ENCODE data around the gene ADGRD1. TPM values are rescaled to one million over a fixed set of nuclear protein-coding genes. Genes with fewer than 3 reads are reported as not detected.

Gene ADGRD1
- total and polyA plus RNA-seq, 2 of the 8 experiments (the other 6 are each of a cell fraction or from before 2014, with no cell fraction given): 0.36 to 0.48 TPM

DNA sequence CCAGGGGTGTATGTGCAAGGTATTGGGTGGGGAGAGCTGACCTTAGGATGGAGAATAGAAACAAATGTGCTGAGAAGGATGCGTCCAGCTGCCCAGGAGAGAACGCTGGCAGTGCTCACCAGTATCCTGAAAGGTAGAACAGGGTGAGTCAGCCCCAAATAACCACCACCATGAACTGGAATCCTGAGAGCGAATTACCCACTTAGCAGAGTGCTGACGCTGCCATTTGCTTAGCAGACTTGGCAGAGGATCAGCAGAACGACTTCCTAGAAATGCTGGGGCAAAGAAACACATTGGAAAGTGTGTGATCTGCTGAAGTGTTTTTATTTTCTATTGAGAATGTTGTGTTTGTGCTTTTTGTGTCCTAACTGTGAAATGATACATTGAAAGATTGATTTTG is 213.6 kb downstream of the ADGRD1 start:
- H2BK15ac ChIP-seq (ENCODE audit: low read length): no peak overlapping the region
- no peak overlapping the region for H4K8ac ChIP-seq (ENCODE audit: extremely low read depth, insufficient read depth, low read length)
- H3K23ac ChIP-seq (ENCODE audit: insufficient read length): no peak overlapping the region
- no peak overlapping the region for H4K91ac ChIP-seq (replicated peaks; ENCODE audit: insufficient read length, low read length)
- no peaks in the 10 kb centered on the region for H3K79me1 ChIP-seq (ENCODE audit: low read depth, low read length)
- no peak overlapping the region for H2BK12ac ChIP-seq (ENCODE audit: low read depth, low read length)
- no peak overlapping the region for H2BK120ac ChIP-seq (replicated peaks; ENCODE audit: low read depth, low read length)
- no peak overlapping the region for H4K5ac ChIP-seq (ENCODE audit: insufficient read length, low read depth, low read length)
- H3K79me2 ChIP-seq (ENCODE audit: control insufficient read depth in 1 of 2, insufficient read depth in 2 of 2, low read length in 2 of 2): no peaks in the 10 kb centered on the region
- H3K4me2 ChIP-seq (ENCODE audit: insufficient read depth in 1 of 2, low read depth in 2 of 2, low read length in 2 of 2): no peak overlapping the region
- 80% methylated on average over 5 of the region's 5 CpGs; no CpG with 5 or more reads in 1 of the 2 experiments for WGBS, 2 experiments (ENCODE audit: extremely low coverage in 1 of 2, insufficient coverage in 1 of 2, insufficient read length in 1 of 2, insufficient replicate concordance in 2 of 2, low coverage in 1 of 2, low lambda C conversion rate in 2 of 2, missing lambda C conversion rate in 1 of 2)
- no peak overlapping the region for H3K4me3 ChIP-seq (ENCODE audit: extremely low read depth in 1 of 4, insufficient read depth in 2 of 4, low read depth in 3 of 4, low read length in 4 of 4)
- CTCF ChIA-PET (ENCODE audit: partially characterized antibody): interaction anchor here (1.7 kb wide), 1 partner anchor 62 kb away, joined by 3 read pairs; no protein-coding TSS in a partner anchor
- FAIRE-seq: no peak
- H3K27ac ChIP-seq (ENCODE audit: low read depth, low read length): no peak overlapping the region
- H2AFZ ChIP-seq (ENCODE audit: low read length): no peak overlapping the region
- no peak for TF ChIP-seq CREB1 (IDR thresholded peaks at IDR 0.05)
- TF ChIP-seq SP1 (IDR thresholded peaks at IDR 0.05; ENCODE audit: low read depth, low read length): no peak
- no peak for TF ChIP-seq CHD2 (IDR thresholded peaks at IDR 0.05; ENCODE audit: low read length)
- TF ChIP-seq PHF8 (conservative IDR thresholded peaks at IDR 0.05; ENCODE audit: low read depth, low read length): no peak
- TF ChIP-seq KDM4A (IDR thresholded peaks at IDR 0.05; ENCODE audit: low read depth, low read length, severe bottlenecking): no peak
- TF ChIP-seq SIX5 (IDR thresholded peaks at IDR 0.05; ENCODE audit: low read depth, low read length): no peak
- TF ChIP-seq TEAD4 (IDR thresholded peaks at IDR 0.05; ENCODE audit: low read depth, low read length): no peak
- H3K14ac ChIP-seq (ENCODE audit: insufficient read length): no peak overlapping the region
- no peak overlapping the region for H2BK5ac ChIP-seq (ENCODE audit: low read depth, low read length)
- no peaks in the 10 kb centered on the region for H4K20me1 ChIP-seq (replicated peaks in 1 of 2; ENCODE audit: control insufficient read depth in 1 of 2, insufficient read depth in 2 of 2, low read length in 2 of 2)
- H2AK5ac ChIP-seq (ENCODE audit: low read depth, low read length): no peak overlapping the region
- no peaks in the 10 kb centered on the region for H3K4me1 ChIP-seq (replicated peaks in 1 of 4; ENCODE audit: control insufficient read depth in 3 of 4, insufficient read depth in 4 of 4, low read length in 3 of 4)
- POLR2A ChIA-PET (ENCODE audit: partially characterized antibody): no interaction called here
- no peaks in the 10 kb centered on the region for H3K23me2 ChIP-seq (ENCODE audit: low read depth, low read length)
- H3K36me3 ChIP-seq (ENCODE audit: control insufficient read depth in 2 of 4, insufficient read depth in 4 of 4, low read length in 3 of 4): no peaks in the 10 kb centered on the region
- no peak overlapping the region for H3K4ac ChIP-seq (replicated peaks; ENCODE audit: insufficient read length, low read depth, low read length)
- H3K9ac ChIP-seq (replicated peaks in 1 of 4; ENCODE audit: extremely low read depth in 1 of 4, low read depth in 3 of 4, low read length in 3 of 4): no peak overlapping the region
- H2BK20ac ChIP-seq (ENCODE audit: low read length): no peak overlapping the region
- no peaks in the 10 kb centered on the region for H3K9me3 ChIP-seq (ENCODE audit: insufficient read depth in 2 of 2, low read depth in 1 of 2, low read length in 1 of 2)
- no peak overlapping the region for H3K56ac ChIP-seq (replicated peaks; ENCODE audit: insufficient read length, low read depth, low read length)
- no peak overlapping the region for H3K18ac ChIP-seq (ENCODE audit: extremely low read depth, low read length)
- DNase-seq (ENCODE audit: low read depth in 1 of 2, low spot score in 2 of 2): no peak
- no peaks in the 10 kb centered on the region for H3K27me3 ChIP-seq (replicated peaks in 1 of 4; ENCODE audit: control insufficient read depth in 3 of 4, extremely low read depth in 1 of 4, insufficient read depth in 3 of 4, low read length in 3 of 4)

All from H1 (cell line).